HG02588 (cell line): Measurements from ENCODE around the gene CPXM1.
"Not testable (repeated sequence)": the region's sequence is repeated elsewhere in the genome, so short reads cannot be mapped to it uniquely, and the experiment has no call there.

Experiments
- ATAC-seq: cut with Tn5 transposase; IDR thresholded peaks from one replicate; pipeline ENCODE4 v1.9.1; 2021; ENCODE audit warnings: mild to moderate bottlenecking, moderate library complexity; ENCODE audit not compliant: unreplicated experiment

Gene CPXM1

DNA sequence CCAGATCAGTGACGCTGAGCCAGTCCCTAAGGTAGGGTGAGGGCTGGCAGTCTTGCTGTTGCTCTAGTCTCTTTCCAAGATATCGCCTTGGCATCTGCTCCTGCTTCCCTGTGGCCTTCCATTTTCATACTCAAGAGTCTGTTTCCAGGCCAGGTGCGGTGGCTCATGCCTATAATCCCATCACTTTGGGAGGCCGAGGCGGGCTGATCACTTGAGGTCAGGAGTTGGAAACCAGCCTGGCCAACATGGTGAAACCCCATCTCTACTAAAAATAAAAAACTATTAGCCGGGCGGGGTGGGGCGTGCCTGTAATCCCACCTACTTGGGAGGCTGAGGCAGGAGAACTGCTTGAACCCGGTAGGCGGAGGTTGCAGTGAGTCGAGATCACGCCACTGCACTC lies 30.3 kb downstream of the CPXM1 start:
- not testable (repeated sequence) for ATAC-seq

DNA sequence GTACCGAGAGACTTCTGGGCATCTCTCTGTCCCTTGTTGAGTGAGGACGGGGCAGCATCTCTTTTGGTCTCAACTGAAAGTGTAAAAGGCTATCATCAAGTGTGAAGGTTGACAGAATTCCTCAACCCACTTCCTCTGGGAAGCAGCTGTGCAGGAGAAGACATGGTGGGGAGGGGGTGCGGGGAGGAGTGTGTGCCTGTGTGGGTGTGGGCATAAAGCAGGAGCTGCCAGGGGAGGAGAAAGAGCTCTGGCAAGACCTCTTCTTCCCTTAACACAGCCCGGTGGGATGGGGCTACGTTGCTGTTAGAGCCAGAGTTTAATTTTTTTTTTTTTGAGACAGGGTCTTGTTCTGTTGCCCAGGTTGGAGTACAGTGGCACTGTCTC lies 31.8 kb downstream of the CPXM1 start:
- no peak for ATAC-seq

- ATAC-seq, result no peak
Observed at GRCh38 chr20:2767768-2768631, 32.4 kb downstream of the CPXM1 start.

GRCh38 chr20:2763186-2763585 lies 37.2 kb downstream of the CPXM1 start:
- no peak for ATAC-seq

DNA sequence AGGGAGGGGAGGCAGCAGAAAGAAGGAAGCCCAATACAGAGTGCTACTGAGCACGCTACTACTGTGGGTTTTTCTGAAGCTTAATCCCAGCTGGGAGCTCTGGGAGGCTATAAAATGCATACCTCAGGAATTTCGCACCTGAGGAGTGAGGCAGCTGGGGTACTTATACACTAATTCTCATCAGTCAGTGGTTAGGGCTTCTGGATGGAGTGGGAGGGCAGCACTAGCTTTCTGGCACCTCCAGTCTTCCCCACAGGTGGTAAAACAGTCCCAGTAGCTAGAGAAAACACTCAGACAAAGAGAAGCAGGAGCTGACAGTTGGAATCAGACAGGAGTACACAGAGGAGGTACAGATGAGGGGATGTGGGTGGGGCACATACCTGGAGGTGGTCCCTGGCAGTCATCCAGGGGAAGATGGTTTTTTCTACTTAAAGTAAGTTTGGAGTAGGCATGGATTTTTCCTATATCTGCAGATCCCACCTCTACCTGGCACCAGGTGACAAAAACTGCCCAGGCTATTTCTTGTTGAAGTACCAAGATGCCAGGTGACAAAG lies 37.8 kb downstream of the CPXM1 start:
- no peak for ATAC-seq

- ATAC-seq, result no peak
Observed at GRCh38 chr20:2761885-2762284, 38.5 kb downstream of the CPXM1 start.

GRCh38 chr20:2760952-2761305 lies 39.5 kb downstream of the CPXM1 start:
- ATAC-seq, result no peak

DNA sequence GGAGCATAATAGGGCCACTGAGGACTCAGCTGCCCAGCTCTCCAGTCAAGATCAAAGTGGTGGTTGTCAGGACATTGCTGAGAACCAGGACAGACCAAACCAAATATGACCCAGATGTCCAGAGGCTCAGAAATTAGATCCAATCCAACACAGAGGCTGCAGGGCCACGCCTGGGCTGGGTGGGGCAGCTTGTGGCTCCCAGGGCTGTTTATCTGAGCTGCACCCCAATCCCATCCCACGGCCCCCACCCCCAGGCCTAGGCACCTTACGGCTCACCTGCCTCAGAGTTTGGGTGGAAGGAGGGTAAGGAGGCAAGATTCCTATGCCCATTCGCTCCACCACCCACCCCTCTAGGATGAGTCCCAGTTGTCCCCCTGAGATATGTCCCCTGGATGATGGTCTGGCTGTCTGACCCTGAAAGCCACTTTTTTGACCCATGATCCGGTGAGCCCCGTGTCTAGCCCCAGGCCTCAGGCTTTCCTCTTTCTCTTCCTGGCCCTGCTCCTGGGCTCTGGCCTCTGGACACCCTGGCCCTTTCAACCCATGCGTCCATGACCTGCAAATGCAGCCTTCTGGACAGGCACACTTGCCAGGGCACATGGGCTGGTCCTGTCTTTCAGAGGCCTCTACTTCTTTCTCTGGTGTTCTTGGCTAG lies 40.0 kb downstream of the CPXM1 start:
- ATAC-seq, result no peak

GRCh38 chr20:2759603-2760296 lies 40.7 kb downstream of the CPXM1 start:
- ATAC-seq, result no peak

GRCh38 chr20:2759143-2759542 lies 41.3 kb downstream of the CPXM1 start:
- no peak for ATAC-seq

DNA sequence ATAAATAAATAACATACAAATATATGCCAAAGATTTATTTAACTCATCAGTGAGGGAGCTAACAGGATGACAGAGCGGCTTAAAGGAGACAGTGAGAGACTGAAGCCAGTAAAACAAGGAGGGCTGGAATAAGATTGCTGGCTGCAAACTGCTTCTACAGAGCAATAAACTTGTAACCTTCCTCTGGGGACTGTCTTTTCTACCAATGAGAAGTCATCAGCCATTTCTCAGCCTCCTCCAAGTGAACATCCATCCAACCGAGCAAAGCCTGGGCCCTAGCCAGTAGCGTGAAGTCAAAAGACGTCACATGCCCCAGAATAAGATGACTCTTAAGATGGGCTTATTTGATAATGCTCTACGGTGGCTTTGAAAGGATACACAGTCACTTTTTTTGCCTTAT lies 42.5 kb downstream of the CPXM1 start:
- no peak for ATAC-seq

GRCh38 chr20:2757001-2757400 lies 43.4 kb downstream of the CPXM1 start:
- no peak for ATAC-seq

- ATAC-seq, result no peak
Observed at GRCh38 chr20:2756056-2756611, 44.3 kb downstream of the CPXM1 start.

GRCh38 chr20:2755451-2756055 lies 44.9 kb downstream of the CPXM1 start:
- no peak for ATAC-seq

DNA sequence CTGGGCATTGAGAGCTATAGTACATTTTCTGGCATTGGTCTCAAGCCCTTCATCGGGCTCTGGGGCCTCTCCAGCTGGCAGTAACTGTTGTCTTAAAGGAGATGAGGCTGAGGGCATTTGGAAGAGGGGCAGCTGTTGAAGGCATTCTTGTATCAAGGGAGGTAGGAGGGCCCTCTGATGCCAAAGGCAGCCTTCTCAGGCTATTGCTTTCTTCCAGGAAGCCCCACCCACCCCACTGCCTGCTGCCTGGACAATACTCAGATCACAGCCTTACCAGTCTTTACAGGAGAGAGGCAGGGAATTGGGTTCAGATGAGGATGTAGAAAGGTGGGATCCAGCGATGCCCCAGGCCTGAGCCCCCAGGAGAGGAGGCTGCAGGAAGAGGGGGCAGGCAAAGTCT lies 46.0 kb downstream of the CPXM1 start:
- no peak for ATAC-seq

DNA sequence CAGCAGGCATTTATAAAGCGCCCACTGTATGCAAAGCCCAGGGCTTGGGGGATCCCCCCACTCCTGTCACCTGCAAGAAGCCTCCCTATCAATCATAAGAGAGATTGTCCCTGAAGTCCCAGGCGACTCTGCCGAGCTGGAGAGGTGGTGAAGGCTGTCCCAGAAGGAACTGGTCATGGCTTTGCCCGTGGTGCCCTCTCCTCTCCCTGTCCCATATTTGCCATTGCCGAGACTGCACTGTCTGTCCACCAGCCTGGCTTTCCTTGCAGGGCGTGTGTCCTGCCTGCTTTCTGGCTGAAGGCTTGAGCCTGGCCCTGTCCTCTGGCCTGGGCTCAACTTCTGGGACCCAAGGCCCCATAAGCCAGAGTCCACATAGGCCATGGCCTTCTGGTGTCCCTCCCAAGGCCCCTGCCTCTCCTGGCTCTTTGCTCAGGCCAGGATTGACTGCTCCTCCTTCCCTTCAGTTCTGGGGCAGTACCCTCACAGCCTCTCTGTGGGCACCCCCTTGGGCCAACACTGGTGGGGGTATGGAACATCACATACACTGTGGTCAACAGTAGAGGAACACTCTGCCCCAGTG lies 46.9 kb downstream of the CPXM1 start:
- no peak for ATAC-seq

GRCh38 chr20:2752567-2753460 lies 47.6 kb downstream of the CPXM1 start:
- ATAC-seq, result no peak

DNA sequence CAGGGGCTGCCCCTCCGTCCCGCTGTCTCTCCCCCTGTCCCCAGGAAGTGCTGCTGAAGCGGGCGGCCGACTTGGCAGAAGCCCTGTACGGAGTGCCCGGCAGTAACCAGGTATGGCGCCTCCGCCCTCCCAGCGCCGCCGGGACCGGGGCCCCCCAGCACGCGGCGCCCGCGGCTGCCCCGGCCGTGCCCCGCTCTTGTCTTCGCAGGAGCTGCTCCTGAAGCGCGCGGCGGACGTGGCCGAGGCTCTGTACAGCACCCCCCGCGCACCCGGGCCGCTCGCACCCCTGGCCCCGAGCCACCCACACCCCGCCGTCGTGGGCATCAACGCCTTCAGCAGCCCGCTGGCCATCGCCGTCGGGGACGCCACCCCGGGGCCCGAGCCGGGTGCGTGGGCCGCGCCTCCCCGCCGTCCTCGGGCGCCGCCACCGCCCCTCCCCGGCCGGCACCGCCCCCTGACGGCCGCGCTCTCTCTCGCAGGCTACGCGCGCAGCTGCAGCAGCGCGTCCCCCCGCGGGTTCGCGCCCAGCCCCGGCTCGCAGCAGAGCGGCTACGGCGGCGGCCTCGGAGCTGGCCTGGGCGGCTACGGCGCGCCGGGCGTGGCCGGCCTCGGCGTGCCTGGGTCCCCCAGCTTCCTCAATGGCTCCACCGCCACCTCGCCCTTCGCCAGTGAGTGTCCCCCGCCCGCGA lies 48.4 kb downstream of the CPXM1 start:
- ATAC-seq, result no peak

DNA sequence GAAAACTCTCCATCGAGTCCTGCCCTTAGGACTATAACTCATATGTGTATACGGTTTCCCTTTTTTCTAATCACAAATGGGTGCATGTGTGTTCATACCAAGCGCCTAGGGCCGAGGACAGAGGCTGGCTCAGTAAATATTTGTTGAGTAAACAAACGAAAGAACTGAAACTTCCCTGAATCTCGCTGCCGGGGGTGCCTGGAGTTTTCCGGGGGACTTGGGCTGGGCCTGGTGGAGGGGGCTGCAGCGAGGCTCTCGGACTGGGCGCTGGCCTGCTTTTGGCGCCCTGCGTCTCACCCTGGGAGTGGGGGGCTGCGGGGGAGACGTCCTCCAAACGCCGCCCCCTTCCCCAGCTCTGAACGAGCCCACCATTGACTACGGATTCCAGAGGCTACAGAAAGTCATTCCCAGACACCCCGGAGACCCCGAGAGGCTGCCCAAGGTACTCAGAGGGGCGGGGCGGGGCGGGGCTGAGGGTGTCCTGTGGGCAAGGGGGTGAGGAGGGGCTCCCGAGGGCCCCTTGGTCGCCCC lies 49.0 kb downstream of the CPXM1 start:
- ATAC-seq, result no peak
